Measurements from ENCODE around the gene NCBP1.

The NCBP1 gene

GRCh38 chr9:97602430-97602829, 31.2 kb upstream of the NCBP1 start:
- TF ChIP-seq CREB5 (CRISPR knock-in tag; IDR thresholded peaks at IDR 0.05; ENCODE audit: low read depth), result no peak
- no peak for TF ChIP-seq RARB (CRISPR knock-in tag; IDR thresholded peaks at IDR 0.05)
- TF ChIP-seq ZFP30 (CRISPR knock-in tag; IDR thresholded peaks at IDR 0.05), result no peak
- no peak for TF ChIP-seq PPARA (CRISPR knock-in tag; IDR thresholded peaks at IDR 0.05; ENCODE audit: borderline replicate concordance)
- no peak for TF ChIP-seq ZNF8 (CRISPR knock-in tag; IDR thresholded peaks at IDR 0.05)
- no peak for TF ChIP-seq TOX (CRISPR knock-in tag; IDR thresholded peaks at IDR 0.05; ENCODE audit: borderline replicate concordance)
- no peak for TF ChIP-seq ISL1 (CRISPR knock-in tag; IDR thresholded peaks at IDR 0.05)
- no peak for TF ChIP-seq PATZ1 (CRISPR knock-in tag; IDR thresholded peaks at IDR 0.05; ENCODE audit: borderline replicate concordance)
- TF ChIP-seq BACH2 (CRISPR knock-in tag; IDR thresholded peaks at IDR 0.05; ENCODE audit: borderline replicate concordance), result no peak
- no peak for TF ChIP-seq OSR1 (CRISPR knock-in tag; IDR thresholded peaks at IDR 0.05)
- TF ChIP-seq CSRNP3 (CRISPR knock-in tag; IDR thresholded peaks at IDR 0.05), result no peak
- no peak for TF ChIP-seq ZC3H10 (CRISPR knock-in tag; IDR thresholded peaks at IDR 0.05)
- TF ChIP-seq CSDC2 (CRISPR knock-in tag; IDR thresholded peaks at IDR 0.05), result no peak
- no peak for TF ChIP-seq ZNF565 (CRISPR knock-in tag; conservative IDR thresholded peaks at IDR 0.05; ENCODE audit: low read depth)
- TF ChIP-seq TSHZ2 (CRISPR knock-in tag; IDR thresholded peaks at IDR 0.05), result no peak
- no peak for TF ChIP-seq ZNF70 (CRISPR knock-in tag; IDR thresholded peaks at IDR 0.05)
- no peak for TF ChIP-seq GLIS3 (CRISPR knock-in tag; IDR thresholded peaks at IDR 0.05)
- TF ChIP-seq ZFP3 (CRISPR knock-in tag; IDR thresholded peaks at IDR 0.05), result no peak
- TF ChIP-seq SNAI2 (CRISPR knock-in tag; IDR thresholded peaks at IDR 0.05), result no peak

GRCh38 chr9:97604901-97605645, 28.5 kb upstream of the NCBP1 start:
- TF ChIP-seq ESRRG (CRISPR knock-in tag; IDR thresholded peaks at IDR 0.05) (no peak), ZNF70 (CRISPR knock-in tag; IDR thresholded peaks at IDR 0.05) (no peak), ARNTL (CRISPR knock-in tag; IDR thresholded peaks at IDR 0.05; ENCODE audit: borderline replicate concordance, low read depth) (no peak), CREB5 (CRISPR knock-in tag; IDR thresholded peaks at IDR 0.05; ENCODE audit: low read depth) (no peak), SNAI2 (CRISPR knock-in tag; IDR thresholded peaks at IDR 0.05) (no peak), RARB (CRISPR knock-in tag; IDR thresholded peaks at IDR 0.05) (no peak), TOX (CRISPR knock-in tag; IDR thresholded peaks at IDR 0.05; ENCODE audit: borderline replicate concordance) (no peak), GLIS3 (CRISPR knock-in tag; IDR thresholded peaks at IDR 0.05) (no peak), BACH2 (CRISPR knock-in tag; IDR thresholded peaks at IDR 0.05; ENCODE audit: borderline replicate concordance) (no peak), CSDC2 (CRISPR knock-in tag; IDR thresholded peaks at IDR 0.05) (no peak), POU6F1 (CRISPR knock-in tag; IDR thresholded peaks at IDR 0.05; ENCODE audit: borderline replicate concordance, low read depth) (no peak), ZNF8 (CRISPR knock-in tag; IDR thresholded peaks at IDR 0.05) (no peak), ISL1 (CRISPR knock-in tag; IDR thresholded peaks at IDR 0.05) (no peak), CSRNP3 (CRISPR knock-in tag; IDR thresholded peaks at IDR 0.05) (no peak), ZFP30 (CRISPR knock-in tag; IDR thresholded peaks at IDR 0.05) (no peak), ZFP3 (CRISPR knock-in tag; IDR thresholded peaks at IDR 0.05) (no peak)
- no peak for ATAC-seq

More at GRCh38 chr9:97602430-97602829, 31.2 kb upstream of the NCBP1 start:
- no peak for ATAC-seq
